Activated CD4-positive, CD25-positive, alpha-beta regulatory T cell (primary cell): ENCODE data around the gene OLAH.
A peak's percentile ranks its signal among the peaks of the same experiment; 100 is the strongest.

Experiments used
- DNase-seq, 4 experiments: peaks; one replicate each; lab custom pipeline; 2025; lab: John Stamatoyannopoulos, UW

Gene OLAH

DNA sequence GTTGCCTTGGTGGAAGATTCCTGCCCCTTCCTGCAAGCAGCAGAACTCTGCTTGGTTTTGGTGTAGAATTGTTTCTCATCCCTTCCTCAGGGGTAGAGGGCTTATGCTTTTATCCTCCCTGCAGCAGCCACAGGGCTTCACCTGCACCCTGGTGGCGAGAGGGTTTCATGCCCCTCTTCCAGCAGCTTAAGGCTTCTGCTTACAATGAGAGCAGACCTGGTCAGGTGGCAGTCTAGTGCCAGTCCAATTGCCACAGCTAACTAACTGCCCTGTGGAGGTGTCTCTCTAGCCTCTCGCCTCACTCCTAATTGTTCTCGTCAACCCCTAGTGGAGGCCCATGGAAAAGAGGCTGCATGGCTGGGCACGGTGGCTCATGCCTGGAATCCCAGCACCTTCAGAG is 25.5 kb downstream of the OLAH start:
- no peak for DNase-seq

DNA sequence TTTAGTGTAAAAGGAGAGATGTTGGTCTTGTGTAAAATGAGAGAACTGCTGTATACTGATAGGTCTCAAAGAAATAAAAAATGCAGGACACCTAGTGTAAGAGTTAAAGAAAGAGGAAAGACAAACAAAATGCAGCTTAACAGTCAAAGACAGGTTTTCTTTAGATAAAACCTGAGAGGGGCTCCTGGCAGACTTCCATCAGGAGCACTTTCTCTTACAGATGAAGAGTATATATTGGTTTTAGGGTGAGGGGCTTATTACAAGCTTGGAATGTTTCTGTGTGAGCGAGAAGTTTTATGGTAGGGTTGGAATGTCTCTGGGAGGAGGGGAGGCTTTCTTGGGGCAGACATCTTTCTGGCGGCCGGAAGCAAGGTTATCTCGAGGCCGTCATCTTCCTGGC is 28.6 kb downstream of the OLAH start:
- DNase-seq = no peak

DNA sequence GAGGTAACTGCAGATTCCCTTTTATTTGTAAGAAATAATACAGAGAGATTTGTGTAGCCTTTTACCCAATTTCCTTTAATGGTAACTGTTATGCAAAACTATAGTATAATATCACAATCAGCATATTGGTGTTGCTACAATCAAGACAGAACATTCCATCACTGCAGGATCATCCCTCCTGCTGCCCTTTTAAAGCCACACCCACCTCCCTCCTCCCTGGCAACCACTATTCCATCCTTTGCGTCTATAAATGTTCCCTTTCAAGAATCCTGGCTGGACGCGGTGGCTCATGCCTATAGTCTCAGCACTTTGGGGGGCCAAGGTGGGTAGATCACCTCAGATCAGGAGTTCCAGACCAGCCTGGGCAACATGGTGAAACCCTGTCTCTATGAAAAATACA is 31.7 kb downstream of the OLAH start:
- DNase-seq = no peak

DNA sequence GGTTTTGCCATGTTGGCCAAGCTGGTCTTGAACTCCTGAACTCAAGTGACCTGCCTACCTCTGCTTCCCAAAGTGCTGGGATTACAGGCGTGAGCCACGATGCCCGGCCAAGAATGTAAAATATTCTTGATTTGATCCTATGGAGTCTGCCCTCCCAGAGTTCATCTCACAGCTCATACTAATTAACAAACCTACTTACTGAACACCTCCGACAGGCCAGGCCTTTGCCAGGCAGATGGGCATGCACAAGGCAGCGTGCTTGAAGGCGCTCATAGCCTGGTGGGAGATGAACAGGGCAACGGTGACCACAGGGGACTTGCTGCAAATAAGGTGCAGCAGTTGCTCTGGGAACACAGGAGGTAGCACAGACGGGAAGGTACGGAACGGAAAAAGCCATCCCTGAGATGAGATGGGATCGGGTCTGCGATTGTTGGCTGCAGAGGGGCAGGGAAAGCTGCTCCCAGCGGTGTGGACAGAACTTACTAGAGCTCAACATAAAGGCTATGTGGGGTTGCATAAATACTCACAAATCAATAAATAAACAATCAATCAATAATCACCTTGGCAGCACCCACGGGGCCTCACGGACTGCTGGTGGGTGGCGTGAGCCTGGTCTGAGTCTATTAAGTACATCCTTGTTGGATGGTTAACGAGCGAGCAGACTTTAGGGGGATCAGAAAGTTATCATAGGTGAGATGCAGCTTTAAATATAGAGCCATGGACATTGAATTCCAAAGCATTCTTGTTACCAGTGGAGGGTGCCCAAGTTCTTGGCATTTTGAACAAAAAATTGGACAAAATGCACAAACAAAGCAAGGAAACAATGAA is 40.1 kb downstream of the OLAH start:
- DNase-seq = no peak

DNA sequence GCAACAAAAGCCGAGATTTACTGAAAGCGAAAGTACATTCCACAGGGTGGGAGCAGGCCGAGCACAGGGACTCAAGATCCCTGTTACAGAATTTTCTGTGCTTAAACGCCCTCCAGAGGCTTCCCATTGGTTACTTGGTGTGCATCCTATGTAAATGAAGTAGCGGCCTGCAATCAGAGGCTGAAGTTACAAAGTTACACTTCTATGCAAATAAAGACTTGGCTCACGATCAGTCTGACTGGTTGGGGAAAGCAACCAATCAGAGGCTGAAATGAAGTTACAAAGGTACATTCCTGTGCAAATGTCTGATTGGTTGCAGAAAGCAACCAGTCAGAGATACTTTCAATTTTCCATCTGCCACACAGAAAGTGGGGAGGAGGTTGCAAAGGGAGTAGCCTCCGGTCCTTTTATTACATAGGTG is 40.8 kb downstream of the OLAH start:
- no peak for DNase-seq

DNA sequence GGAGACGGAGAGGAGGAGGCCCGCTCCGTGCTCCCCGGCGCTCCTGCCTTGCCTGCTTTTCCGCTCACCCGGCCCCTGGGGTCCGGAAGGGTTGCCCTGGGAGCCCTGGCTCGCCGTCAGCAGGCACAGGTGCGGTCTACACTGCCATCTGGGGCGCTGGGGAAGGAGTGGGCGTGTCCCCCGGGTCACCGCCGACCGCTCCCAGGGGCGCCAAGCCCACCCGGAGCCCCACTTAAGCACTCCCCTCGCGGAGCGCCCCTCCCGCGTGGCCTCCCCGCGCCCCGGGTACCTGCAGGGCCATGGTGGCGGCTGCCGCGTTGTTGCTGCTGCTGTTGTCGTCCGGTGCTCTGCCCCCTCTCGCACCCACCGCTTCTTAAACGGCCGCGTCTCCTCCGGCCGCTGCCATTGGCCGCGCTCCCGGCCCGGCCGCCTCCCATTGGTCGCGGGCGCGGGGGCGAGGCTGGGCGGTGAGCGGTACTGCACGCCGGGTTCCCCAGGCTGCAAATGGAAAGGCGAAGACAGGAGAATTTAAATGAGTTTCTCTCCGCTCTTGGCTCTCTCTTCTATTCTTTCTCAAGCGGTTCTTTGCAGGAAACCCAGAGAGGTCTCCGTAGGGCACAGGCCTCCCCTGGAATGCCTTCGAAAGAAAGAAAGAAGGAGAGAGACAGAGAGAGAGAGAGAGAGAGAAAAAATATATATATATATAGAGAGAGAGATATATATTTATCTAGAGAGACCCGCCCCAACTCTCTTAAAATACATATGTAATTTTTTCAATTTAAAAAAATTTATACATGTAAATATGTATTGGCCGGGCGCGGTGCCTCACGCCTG is 44.9 kb downstream of the OLAH start, which contains the start of gene ACBD7:
TSS of gene ACBD7 (minus strand) at position 349 of the 834 bp plus-strand sequence. CDS start at position 301, 48 bp downstream.
- DNase-seq = peak; percentile 56 to 63 (median 58)

DNA sequence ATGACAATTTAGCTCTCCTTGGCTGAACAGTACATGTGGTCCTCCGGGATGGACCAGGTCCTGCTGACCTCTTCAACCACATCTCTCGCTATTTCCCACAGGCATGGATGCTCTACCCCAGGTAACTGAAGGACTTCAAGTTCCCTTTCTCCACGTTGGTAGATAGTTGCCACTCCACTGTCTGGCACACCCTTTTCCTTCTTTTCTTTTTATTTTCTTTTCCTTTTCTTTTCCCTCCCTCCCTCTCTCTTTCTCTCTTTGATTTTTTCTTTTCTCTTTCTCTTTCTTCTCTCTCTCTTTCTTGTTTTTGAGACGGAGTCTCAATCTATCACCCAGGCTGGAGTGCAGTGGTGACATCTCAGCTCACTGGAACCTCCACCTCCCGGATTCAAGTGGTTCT is 47.7 kb downstream of the OLAH start:
- no peak for DNase-seq

DNA sequence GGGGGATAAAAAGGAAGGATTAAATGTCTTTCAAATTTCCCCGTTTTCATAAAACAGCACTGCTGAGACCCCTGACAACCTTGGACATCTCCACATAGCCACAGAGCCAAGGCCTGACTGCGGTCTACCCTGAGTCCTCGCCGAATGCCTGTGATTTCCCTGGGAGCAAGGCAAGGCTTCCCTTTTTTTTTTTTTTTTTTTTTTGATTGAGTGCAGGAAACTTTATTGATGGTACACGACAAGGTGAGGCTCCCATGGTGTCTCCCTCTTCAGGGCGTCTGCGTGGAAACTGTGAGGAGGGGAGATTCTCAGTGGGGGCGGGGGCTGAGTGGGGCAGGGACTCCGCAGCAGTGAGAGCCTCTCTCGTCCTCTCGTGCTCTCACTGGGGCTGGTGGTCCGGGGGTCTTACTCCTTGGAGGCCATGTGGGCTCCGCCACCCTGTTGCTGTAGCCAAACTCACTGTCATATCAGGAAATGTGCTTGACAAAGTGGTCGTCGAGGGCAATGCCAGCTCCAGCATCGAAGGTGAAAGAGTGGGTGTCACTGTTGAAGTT is 49.2 kb downstream of the OLAH start:
- DNase-seq = no peak

DNA sequence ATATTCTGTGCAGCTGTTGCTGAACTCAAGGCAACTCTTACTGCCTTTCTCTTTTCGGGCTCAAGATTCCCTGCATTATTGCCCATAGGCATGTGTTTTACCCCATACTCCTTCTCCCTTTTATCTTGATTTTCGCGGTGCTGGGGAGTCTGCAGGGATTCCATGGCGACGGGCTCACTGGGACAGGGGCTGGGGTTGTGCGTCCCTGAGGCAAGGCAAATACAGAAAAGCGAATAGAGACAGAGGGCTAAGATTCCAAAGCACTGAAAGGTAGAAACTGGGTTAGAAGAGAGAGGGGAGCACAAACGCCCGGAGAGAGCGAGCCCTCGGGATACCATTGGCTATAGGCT is 52.9 kb downstream of the OLAH start:
- DNase-seq = no peak

DNA sequence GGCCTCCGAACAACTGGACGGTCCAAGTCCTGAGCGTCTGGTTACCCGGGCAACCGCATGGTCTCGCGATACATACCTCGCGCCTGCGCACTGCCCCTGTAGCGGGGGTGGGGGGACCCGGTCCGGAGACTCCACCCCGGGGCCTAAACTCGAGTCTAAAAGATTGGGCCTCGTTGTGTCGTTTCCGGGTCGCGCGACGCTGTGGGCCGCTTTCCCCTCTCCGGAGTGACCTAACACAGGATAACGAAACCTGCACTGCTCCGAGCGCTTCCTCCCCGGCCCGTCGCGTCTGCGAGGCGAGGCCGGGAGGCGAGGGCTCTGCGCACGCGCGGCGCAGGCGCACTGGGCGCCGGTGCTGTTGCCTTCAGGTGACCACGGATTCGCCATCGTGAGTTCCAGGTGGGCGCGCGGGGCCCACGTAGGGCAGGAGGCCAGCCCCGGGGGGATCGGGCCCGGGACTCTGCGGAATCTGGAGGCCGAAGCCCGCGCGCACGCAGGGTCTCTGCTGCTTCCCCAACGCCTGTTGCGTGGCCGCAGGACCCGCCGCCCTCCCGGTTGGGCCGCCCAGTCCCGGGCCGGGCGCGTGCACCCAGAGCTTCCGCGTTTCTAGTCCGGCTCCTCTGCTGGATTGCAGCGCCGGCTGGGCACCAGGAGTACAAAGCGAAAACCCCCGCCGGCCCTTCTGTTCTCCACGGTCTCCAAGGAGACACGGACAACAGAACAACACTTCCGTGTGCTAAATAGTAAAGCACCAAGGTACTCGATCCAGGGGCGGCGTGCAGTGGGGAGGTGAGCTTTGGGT is 53.5 kb downstream of the OLAH start, which contains the start of gene RPP38:
TSS of gene RPP38 (plus strand) at position 345 of the 802 bp plus-strand sequence. CDS start 5,960 bp downstream, outside the sequence.
- DNase-seq = peak; percentile 96 to 99 (median 98)

DNA sequence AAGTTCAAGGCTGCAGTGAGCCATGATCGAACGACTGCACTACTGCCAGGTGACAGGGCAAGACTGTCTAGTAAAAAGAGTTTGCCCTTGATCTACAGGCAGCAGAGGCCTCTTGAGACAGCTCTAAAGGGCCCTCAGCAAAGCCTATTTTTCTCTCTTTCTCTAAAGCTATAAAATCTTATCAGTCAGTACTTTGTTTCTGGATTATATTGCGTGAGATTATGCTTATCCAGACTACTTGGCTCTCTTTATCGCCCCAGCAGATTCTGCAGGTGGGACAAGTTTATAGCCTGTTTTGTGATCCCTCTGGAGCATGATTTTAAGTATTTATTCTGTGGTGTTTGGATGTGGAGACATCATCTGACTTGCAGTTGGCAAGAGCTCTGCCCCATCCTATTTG is 56.1 kb downstream of the OLAH start:
- DNase-seq = no peak

DNA sequence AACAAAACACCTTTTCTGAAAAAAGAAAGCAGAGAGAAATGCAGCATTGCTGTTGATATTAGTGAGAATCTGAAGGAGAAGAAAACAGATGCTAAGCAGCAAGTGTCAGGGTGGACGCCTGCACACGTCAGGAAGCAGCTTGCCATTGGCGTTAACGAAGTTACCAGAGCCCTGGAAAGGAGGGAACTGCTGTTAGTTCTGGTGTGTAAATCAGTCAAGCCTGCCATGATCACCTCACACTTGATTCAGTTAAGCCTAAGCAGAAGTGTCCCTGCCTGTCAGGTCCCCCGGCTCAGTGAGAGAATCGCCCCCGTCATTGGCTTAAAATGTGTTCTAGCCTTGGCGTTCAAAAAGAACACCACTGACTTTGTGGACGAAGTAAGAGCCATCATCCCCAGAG is 59.8 kb downstream of the OLAH start:
- no peak for DNase-seq

DNA sequence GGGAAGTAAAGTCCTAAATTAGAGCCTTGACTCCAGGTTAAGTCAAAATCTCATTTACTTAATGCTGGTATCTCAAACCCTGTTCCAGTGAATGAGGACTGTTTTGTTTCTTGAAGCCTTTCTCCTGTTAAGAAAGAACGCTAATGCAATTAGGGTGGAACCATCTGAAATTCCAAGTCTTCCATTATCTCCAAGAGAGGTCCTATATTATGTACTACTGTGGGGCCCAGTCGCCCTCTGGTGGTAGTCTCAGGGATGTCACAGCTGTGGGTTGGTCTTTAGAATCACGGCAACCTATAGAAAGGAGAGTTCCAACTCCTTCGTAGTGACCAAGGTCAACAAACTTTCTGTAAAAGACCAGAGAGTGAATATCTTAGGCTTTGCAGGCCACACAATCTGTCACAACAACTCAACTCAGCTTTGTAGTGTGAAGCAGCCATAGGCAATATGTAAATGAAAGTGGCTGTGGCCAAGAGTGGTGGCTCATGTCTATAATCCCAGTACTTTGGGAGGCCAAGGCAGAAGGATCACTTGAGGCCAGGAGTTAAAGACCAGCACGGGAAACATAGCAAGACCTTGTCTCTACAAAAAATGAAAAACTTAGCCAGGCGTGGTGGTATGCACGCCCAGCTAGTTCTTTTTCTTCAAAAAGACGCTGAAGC is 62.7 kb downstream of the OLAH start:
- DNase-seq = peak; percentile 15 to 54 (median 36)

DNA sequence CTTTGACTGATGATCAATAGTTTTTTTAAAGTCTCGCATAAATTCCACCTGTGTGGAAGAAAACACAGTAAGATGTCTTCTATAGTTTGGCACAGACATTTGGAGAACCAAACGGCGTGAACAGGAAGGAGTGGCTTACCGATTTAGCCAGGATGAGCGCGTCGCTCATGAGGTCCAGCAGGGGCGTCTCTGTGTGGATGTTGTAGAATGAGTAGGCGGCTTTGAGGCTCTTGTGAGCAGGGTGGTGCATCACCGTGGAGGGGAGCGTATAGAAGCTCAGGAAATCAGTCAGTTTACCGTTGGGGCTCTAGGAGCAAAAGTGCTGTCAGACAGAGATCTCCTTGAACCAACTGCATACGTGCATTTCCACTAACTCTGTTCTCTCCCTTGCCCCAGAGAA is 68.9 kb downstream of the OLAH start:
- no peak for DNase-seq

DNA sequence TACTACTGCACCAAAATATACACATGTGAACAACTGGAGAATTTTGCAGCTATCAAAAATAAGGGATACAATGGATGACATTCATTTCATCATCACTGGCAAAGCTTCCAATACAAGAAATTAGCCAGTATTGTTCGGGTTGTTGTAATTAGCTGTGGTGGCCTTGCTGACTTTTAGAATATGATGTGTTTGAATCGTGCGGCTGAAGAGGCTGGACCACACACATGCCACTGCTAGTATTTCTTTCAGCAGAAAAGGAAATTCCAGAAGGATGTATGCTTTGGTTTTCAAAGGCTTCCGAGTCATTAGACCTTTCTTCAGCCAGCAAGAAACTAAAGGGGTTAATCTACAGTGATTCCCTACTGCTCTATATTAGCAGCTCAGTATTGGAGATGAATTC is 70.0 kb downstream of the OLAH start:
- no peak for DNase-seq

DNA sequence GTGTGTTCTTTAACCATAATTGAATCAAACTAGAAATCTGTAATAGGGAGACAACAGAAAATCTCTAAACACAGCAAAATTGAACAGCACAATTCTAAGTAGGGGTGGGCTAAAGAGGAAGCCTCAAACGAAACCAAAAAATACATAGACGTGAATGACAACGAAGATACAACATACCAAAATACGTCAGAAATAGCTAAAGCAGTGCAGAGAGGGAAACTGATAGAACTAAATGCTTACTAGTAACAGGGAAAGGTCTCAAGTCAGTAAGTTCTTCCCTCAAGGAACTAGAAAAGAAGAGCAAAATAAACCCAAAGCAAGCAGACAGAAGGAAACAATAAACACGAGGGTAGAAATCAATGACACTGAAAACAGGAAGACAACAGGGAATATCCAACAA is 72.5 kb downstream of the OLAH start:
- no peak for DNase-seq

DNA sequence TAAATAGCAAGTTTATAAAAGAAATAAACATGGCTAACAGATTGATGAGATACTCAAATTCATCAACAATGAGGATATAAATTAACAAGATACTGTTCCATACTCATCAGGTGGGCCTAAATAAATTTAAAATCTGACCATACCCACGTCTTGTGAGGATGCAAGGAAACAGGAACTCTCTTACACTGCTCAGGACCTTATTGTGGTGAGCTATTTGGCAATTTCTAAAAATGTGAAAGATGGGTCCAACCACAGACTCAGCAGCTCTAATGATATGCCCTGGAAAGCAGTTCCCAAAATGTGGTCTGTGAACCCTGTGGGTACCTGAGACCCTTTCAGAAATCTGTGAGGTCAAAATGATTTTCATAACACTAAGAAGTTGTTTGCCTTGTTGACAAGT is 74.9 kb downstream of the OLAH start:
- DNase-seq = no peak

DNA sequence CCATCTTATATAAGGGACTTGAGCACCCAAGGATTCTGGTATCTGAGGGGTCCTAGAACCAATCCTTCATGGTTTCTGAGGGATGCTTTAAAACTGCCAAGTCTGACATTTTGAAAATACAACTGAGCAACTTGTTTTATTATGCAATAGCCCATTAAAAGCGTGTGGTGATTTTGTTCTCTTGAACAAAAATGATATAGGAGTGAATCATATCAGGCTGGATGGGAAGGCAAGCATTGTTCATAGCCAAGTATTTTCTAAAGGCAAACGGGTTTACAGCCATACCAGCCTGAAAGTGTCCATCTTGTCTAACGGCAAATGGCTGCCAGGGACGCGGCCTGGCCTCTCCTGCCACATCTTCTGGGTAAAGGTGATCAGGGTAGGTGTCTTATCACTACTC is 76.8 kb downstream of the OLAH start:
- no peak for DNase-seq

DNA sequence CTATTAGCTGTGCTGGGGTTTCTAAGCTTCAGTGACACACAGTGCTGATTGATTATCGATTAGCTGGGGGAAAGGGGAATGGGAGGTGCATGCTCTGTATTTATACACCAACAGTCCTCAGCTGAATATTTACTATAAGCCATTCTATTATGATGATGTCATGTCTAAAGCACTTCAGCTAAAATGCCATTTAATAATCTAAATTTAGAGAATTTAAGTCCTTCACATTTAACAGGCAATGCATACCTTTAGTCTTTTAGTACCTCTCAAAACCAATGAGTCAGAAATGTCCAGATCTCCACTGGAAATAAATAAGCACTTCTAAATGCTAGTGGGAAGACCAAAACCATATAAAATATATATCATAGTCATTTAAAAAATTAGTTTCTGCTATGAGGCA is 78.0 kb downstream of the OLAH start:
- no peak for DNase-seq

DNA sequence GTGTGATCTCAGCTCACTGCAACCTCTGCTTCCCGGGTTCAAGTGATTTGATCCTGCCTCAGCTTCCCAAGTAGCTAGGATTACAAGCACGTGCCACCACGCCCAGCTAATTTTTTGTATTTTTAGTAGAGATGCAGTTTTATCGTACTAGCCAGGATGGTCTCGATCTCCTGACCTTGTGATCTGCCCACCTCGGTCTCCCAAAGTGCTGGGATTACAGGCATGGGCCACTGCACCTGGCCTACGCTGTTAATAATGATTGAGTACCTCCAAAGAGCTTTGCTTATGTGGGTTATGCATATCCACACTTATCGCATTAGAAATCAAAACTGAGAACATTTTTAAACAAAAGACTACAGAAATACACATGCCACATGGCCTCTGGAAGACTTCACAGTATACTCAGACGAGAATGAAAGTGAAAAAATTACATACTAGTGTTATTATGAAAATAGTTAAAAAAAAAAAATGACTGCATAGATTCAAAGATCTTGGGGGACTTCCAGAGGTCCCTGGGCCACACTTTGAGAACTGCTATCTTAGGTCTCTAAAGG is 78.8 kb downstream of the OLAH start:
- DNase-seq = no peak
